Measurements from ENCODE around the gene CPA5.

GRCh38 chr7:130377178-130377577, 32.6 kb downstream of the CPA5 start:
- TF ChIP-seq CTCF (IDR thresholded peaks at IDR 0.05) (no peak), ATF1 (CRISPR knock-in tag; IDR thresholded peaks at IDR 0.05) (no peak), NR2C2 (CRISPR knock-in tag; IDR thresholded peaks at IDR 0.05) (no peak), KAT7 (CRISPR knock-in tag; IDR thresholded peaks at IDR 0.05; ENCODE audit: borderline replicate concordance) (no peak), GABPB1 (CRISPR knock-in tag; IDR thresholded peaks at IDR 0.05) (no peak), MAX (CRISPR knock-in tag; IDR thresholded peaks at IDR 0.05) (no peak), ZSCAN18 (CRISPR knock-in tag; IDR thresholded peaks at IDR 0.05) (no peak), SP1 (CRISPR knock-in tag; conservative IDR thresholded peaks at IDR 0.05) (no peak), USF1 (CRISPR knock-in tag; IDR thresholded peaks at IDR 0.05) (no peak), HMGA2 (CRISPR knock-in tag; IDR thresholded peaks at IDR 0.05) (no peak), ZNF317 (CRISPR knock-in tag; IDR thresholded peaks at IDR 0.05; ENCODE audit: borderline replicate concordance, low read depth) (no peak), CREB1 (CRISPR knock-in tag; IDR thresholded peaks at IDR 0.05) (no peak), NR3C1 (CRISPR knock-in tag; conservative IDR thresholded peaks at IDR 0.05; ENCODE audit: low read depth) (no peak)
